GM12873 (cell line): ENCODE data around the gene LHX4.

Experiments
- CTCF ChIP-seq: IDR thresholded peaks from 2 replicates; pipeline ENCODE4 v1.5.1; 2012; ENCODE audit warnings: low read depth, mild to moderate bottlenecking, moderate library complexity, low read length, control low read depth; ENCODE audit not compliant: insufficient read depth; ENCODE audit errors: missing control alignments

Gene LHX4

GRCh38 chr1:180267761-180268555 lies 37.9 kb downstream of the LHX4 start:
- no peak for TF ChIP-seq CTCF

- TF ChIP-seq CTCF, result no peak
These were observed 38.6 kb downstream of the LHX4 start for GRCh38 chr1:180268556-180269075.

GRCh38 chr1:180269645-180270529 lies 39.8 kb downstream of the LHX4 start:
- TF ChIP-seq CTCF, result peak; percentile 23

GRCh38 chr1:180270530-180271271 lies 40.6 kb downstream of the LHX4 start:
- TF ChIP-seq CTCF, result no peak

- TF ChIP-seq CTCF, result no peak
These were observed 41.5 kb downstream of the LHX4 start for GRCh38 chr1:180271272-180272255.

- no peak for TF ChIP-seq CTCF
These were observed 42.3 kb downstream of the LHX4 start for GRCh38 chr1:180272395-180272794.
